Non-pigmented ciliary epithelial cell (primary cell): Measurements from ENCODE around the gene CPA4.

Experiments used
- DNase-seq: peaks from one replicate; pipeline ENCODE4 v3.0.0-alpha.2; 2010; ENCODE audit warnings: low read depth

The CPA4 gene

GRCh38 chr7:130345136-130345535 lies 52.2 kb downstream of the CPA4 start:
- DNase-seq = no peak

DNA sequence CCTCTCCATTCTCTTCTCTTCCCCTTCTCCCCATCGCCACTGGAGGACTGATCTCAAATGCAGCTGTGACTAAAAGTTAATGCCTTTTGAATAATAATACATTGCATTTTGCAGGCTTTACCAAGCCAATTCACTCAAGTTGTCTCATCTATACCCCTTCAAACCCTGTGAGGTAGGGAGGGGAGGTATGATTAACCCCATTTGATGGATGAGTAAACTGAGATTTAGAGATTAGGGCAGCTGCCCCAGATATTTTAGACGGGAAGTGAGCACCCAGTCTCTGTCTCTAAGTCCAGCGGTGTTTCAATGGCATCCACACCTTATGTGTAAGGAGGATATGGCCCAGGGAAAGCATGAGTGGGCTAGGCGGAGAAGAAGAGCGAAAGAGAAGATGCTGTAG lies 52.8 kb downstream of the CPA4 start:
- no peak for DNase-seq

DNA sequence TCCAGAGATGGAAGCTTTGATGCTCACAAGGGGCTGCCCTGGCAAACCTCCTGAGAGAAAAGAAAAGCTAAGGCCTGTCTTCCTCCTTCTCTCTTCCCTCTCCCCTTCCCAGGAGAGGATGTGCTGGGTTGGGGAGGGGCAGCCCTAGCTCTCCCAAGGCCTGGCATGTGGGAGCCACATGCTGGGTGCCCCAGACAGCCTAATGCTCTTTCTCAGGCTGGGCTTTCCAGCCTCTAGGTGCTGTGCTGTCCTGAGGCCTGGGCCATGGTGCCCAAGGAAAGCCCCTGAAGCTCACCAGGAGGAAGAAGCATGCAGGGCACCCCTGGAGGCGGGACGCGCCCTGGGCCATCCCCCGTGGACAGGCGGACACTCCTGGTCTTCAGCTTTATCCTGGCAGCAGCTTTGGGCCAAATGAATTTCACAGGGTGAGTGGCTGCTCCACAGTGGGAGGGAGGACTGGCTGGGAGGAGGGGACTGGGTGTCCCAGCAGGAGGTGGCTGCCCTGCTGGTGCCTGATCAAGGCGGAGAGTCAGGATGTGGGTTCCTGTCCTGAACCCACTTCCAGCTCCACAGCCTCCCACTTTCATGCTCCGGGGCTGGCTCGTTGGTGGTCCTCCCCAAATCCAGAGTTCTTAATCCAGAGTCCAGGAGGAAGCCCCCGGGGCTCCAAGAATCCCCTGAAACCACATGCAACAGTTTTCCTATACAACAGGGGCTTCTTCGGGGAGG lies 53.4 kb downstream of the CPA4 start:
- no peak for DNase-seq

- DNase-seq = no peak
Measured at GRCh38 chr7:130346941-130347340, 54.0 kb downstream of the CPA4 start.

- DNase-seq = no peak
Measured at GRCh38 chr7:130349911-130350782, 57.2 kb downstream of the CPA4 start.

DNA sequence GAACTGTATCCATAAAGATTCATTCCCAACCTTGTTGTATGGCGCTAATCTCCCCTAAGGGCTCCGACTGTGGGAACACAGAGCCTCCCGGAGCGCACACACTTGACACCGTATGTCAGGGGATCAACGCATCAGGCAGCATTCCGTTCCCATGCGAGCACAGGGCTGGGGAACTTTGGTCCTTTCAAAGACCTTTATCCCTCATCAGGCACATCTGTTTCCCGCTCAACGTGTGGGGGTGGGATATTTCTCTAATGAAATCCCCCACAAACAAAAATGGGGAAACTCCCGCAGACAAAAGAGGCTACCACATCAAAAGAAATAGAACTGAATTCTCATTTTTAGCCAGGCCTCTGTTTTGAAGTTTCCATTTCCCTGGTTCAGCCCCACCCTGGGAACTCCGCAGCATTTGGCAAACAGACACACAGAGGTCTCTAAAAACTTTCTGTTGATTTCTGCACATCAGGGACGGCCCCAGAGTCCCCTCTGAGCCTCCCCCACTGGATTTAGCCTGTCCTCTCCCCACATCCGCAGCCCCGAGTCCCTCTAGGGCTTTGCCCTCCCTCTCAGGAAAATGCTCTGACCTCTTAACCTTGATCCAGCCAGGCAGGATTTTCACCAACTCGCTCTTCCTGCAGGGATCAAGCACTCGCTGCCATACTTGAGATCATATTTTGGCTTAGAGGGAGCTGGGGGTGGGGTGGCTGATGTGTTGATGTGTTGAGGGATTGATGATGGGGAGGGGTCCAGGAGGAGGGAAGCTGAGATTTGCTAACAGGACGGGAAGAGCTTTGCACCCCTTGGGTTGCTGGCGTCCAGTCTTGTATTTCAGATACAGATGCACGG lies 58.2 kb downstream of the CPA4 start:
- no peak for DNase-seq

- no peak for DNase-seq
Measured at GRCh38 chr7:130351791-130352090, 58.8 kb downstream of the CPA4 start.

DNA sequence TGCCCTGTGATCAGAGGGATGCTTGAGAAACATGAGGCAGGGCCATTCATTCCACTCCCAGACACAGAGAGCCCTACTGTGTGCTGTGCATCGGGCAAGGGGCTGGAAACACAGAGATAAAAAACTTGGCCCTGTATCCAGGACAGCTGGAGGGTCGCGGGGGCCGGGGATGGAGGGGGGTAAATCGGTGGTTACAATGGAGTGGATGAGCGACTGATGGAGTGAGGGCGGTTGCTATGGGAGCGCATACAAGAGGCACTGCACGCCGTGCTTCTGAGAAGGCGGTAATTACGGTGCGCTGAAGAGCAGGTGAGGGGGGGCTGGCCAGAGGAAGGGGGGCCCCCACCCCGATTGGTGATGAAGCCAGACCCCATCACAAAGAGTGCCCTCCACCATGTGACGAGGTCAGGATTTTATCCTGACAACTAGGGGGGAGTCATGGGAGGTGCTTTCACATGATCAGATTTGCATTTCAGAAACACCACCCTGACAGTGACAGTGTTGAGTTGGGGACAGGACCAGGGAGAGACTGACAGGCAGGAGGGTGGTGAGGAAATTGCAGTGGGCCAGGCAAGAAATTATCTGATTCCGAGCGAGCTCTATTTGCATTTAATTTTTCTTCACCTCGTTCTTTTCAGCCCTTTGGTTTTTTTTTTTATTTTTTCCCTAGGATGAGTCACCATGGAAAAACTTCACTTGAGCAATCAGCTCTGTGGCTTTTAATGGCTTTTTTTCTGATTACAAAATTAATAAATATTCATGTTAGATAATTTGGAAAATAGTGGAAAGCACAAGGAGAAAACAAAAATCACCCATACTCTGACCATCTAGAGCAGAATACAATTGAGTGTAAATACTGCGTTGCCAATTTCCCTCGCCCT lies 59.5 kb downstream of the CPA4 start:
- DNase-seq = no peak

DNA sequence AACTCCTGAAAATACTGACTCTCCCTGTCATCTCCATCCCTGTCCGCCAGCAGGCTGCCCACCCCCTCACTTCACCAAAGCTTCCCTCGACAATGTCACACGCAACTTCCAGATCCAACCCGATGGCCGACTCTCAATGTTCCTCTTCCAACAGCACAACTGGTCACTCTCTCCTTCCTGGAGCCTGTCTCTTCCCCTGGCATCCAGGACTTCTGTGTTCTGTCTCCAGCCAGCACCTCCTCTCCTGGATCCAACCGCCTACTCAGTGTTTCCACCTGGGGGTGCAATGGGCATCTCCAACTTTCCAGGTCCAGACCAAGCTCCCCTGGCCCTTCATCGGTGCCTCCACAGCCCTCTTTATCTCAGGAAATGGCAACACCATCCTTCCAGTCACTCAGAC lies 60.2 kb downstream of the CPA4 start:
- DNase-seq = no peak

DNA sequence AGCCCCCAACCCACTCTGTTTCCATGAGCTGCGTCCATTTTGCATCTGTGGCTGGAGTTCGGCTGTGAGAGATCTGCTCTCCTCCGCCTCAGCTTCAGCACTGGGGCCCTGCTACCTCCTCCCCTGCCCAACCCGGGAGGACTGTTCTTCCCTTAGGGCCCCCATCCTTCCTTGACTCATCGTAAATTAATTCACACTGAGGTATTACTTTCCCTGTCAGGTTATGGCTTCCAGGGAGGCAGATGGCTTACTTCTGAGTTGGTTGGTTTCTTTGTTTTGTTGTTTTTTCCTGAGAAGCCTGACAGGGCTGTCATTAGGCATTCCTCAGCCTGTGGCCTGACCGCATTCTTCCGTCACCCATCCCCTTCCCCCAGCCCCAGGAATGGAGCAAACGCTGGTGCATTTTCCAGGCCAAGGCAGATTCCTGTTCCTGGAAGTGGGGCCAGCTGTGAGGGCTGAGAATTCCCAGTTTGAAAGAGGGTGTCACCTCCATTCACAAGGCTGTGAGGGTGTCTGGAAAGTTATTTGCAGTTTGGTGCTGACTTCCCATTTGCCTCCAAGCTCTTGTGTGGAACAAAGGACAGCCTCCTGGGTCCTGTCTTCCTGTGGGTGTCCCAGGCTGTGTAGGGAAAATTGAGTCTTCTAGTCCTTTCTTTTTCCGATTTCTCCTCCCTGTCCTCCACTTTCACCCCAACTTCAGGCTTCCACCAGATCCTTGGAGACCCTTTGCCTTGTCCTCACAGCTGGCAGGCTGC lies 63.3 kb downstream of the CPA4 start:
- peak; percentile 94 for DNase-seq

DNA sequence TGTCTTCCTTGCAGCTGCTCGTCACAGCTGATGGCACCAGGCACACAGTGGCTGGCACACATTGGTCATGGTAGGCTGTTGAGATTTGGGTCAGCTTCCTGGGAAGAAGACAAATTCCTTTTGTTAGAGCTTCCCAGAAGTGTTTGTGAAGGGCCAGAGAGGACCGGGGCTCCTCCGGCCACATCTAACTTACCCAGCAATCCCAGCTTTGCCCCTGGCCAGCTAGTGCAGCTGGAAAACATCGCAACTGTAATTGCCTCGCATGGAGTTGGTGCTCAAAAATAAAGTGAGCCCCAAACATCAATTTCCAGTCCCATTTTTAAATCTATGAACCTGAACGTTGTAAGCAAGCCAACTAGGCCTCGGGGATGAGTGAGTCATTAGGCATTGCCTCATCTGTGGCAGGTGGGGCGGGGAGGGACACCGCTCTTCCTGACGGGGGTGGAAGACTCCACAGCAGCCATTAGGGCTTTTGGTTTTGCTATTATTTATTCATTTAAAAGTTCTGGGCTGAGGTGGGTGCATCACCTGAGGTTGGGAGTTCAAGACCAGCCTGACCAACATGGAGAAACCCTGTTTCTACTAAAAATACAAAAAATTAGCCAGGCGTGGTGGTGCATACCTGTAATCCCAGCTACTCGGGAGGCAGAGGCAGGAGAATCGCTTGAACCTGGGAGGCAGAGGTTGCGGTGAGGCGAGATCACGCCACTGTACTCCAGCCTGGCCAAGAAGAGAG lies 64.1 kb downstream of the CPA4 start:
- peak; percentile 76 for DNase-seq

DNA sequence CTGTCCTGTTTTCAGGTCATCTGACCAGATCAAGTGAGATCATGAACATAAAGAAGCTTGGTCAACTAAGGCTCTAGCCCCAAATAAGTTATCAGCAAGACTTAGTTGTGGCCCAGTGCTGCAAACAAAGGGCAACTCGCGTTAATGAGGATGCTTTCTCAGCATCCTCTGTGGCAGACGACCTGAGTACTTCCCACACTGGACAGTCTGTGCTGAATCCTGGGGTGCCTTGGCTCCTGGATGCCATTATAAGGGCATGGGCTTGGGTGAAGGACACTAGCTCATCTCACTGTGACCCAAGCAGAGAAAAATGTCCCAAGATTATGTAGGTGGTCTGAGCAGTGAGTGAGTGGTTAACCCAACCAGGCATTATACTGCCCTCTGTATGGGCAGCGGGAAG lies 65.5 kb downstream of the CPA4 start:
- no peak for DNase-seq

GRCh38 chr7:130359276-130359857 lies 66.4 kb downstream of the CPA4 start:
- DNase-seq = no peak

- no peak for DNase-seq
Measured at GRCh38 chr7:130360518-130360917, 67.6 kb downstream of the CPA4 start.

- no peak for DNase-seq
Measured at GRCh38 chr7:130361681-130362080, 68.7 kb downstream of the CPA4 start.

GRCh38 chr7:130362251-130362816 lies 69.4 kb downstream of the CPA4 start:
- no peak for DNase-seq

GRCh38 chr7:130363026-130363847 lies 70.3 kb downstream of the CPA4 start:
- peak; percentile 93 for DNase-seq

- DNase-seq = no peak
Measured at GRCh38 chr7:130364451-130364850, 71.5 kb downstream of the CPA4 start.

- no peak for DNase-seq
Measured at GRCh38 chr7:130365088-130365487, 72.1 kb downstream of the CPA4 start.
